Measurements from ENCODE around the gene FOXP1.

The FOXP1 gene

GRCh38 chr3:71035314-71035713, 548.2 kb downstream of the FOXP1 start:
- in situ Hi-C loops (cut with HindIII; ENCODE audit: low pct_unique_long_range_greater_than_20kb, low sequenced_read_pairs): no loop called here
- no peak for TF ChIP-seq JUND (IDR thresholded peaks at IDR 0.05; ENCODE audit: low read depth)
- DNase-seq (ENCODE audit: low read depth in 1 of 2, low spot score in 1 of 2): no peak

GRCh38 chr3:71033681-71034220, 549.8 kb downstream of the FOXP1 start:
- no peak for DNase-seq (ENCODE audit: low read depth in 1 of 2, low spot score in 1 of 2)
- in situ Hi-C loops (cut with HindIII; ENCODE audit: low pct_unique_long_range_greater_than_20kb, low sequenced_read_pairs): no loop called here
- no peak for TF ChIP-seq JUND (IDR thresholded peaks at IDR 0.05; ENCODE audit: low read depth)

DNA sequence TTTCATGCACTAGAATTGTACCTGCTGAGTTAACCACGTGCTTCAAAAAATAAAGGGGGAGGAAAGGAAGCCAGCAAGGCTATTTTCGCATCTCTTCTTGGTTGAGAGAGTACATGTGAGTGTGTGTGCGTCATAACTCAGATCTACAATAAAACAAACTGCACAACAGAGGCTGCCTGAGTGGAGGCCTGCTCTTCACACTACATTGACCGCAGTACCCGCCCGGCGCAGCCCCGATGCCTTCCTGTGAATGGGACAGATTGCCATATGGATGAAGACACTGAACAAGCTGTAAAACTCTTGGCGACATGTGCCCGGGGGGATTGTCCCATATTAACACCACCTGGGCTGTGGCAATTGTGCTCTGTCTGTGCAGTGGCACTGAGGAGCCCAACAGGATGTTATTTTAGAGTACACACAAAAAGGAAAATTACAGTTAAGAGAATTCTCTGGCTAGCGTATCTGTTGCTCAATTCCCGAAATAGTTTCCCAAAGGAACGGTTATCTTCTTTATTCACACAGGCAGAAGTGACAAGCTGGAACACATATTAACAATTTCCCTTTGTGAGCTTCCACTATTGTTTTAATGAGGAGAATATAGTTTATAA, 551.5 kb downstream of the FOXP1 start:
- TF ChIP-seq JUND (IDR thresholded peaks at IDR 0.05; ENCODE audit: low read depth): no peak
- in situ Hi-C loops (cut with HindIII; ENCODE audit: low pct_unique_long_range_greater_than_20kb, low sequenced_read_pairs): no loop called here
- no peak for DNase-seq (ENCODE audit: low read depth in 1 of 2, low spot score in 1 of 2)

DNA sequence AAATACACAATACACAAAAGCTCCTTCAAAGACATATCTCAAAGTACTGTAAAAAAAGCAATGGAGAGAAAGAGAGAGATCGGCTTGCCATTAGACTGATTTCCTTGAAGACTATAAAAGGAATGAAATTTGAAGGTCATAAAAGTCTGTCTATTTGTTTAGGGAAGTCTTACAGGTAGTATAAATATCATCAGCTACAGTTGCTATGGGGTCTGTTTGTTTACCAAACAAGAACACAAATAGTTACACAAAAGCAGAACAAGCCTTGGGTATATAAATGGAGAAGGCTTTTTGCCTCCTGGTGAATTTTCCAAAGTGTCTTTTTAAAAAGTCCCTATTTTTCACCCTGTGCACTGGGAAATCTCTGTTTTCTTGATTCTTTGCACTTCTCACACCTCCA, 552.3 kb downstream of the FOXP1 start:
- no peak for TF ChIP-seq JUND (IDR thresholded peaks at IDR 0.05; ENCODE audit: low read depth)
- DNase-seq (ENCODE audit: low read depth in 1 of 2, low spot score in 1 of 2): peak in 1 of 2 experiments; percentile 35
- in situ Hi-C loops (cut with HindIII; ENCODE audit: low pct_unique_long_range_greater_than_20kb, low sequenced_read_pairs): no loop called here

DNA sequence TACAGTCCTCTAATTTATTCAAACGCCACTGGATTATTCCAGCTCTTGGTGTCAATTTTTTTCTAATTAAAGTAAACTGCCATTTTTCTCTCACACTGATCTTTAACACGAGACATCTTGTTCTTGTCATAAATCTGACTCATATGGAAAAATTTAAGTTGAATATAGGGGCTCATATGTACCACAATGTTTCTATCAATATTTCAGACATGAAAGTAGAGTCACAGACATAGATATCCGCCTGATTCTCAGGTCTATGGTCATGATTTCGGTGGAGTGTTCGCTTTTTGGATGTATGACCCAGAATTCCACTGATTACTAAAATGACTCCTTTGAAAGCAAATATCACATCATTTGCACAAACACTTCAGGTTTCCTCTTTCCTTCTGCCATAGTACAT, 552.8 kb downstream of the FOXP1 start:
- no peak for DNase-seq (ENCODE audit: low read depth in 1 of 2, low spot score in 1 of 2)
- no peak for TF ChIP-seq JUND (IDR thresholded peaks at IDR 0.05; ENCODE audit: low read depth)
- in situ Hi-C loops (cut with HindIII; ENCODE audit: low pct_unique_long_range_greater_than_20kb, low sequenced_read_pairs): no loop called here

DNA sequence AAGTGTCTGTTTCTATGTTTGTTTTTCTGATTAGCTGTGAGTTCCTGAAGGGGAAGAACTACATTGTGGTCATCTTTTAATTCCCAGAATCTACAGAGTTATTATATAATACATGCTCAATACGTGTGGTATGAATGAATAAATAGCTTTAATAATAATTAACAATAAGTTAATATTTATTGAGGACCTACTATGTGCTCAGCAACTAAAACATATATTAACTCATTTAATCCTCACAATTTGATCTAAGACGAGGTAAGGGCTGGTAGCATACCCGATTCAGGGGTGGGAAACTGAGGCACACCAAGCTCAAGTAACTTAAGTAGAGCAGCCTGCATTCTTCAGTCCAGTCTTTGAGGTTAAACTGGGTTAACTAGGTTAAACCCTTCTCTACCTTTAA, 553.8 kb downstream of the FOXP1 start:
- no peak for TF ChIP-seq JUND (IDR thresholded peaks at IDR 0.05; ENCODE audit: low read depth)
- DNase-seq (ENCODE audit: low read depth in 1 of 2, low spot score in 1 of 2): no peak
- in situ Hi-C loops (cut with HindIII; ENCODE audit: low pct_unique_long_range_greater_than_20kb, low sequenced_read_pairs): no loop called here

DNA sequence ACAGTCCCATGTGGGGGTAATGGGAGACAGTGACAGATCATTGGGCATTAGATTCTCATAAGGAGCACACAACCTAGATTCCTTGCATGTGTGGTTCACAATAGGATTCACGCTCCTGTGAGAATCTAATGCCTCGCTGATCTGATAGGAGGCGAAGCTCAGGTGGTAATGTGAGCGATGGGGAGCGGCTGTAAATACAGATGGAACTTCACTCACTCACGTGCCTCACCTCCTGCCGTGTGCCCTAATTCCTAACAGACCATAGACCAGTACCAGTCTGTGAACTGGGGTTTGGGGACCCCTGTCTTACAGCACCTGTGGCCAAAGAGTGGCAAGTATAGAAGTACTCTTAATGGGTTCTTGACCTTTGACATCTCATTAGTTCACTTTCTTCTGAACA, 554.7 kb downstream of the FOXP1 start:
- DNase-seq (ENCODE audit: low read depth in 1 of 2, low spot score in 1 of 2): no peak
- no peak for TF ChIP-seq JUND (IDR thresholded peaks at IDR 0.05; ENCODE audit: low read depth)
- in situ Hi-C loops (cut with HindIII; ENCODE audit: low pct_unique_long_range_greater_than_20kb, low sequenced_read_pairs): no loop called here

- DNase-seq (ENCODE audit: low read depth in 1 of 2, low spot score in 1 of 2): no peak
- in situ Hi-C loops (cut with HindIII; ENCODE audit: low pct_unique_long_range_greater_than_20kb, low sequenced_read_pairs): no loop called here
- TF ChIP-seq JUND (IDR thresholded peaks at IDR 0.05; ENCODE audit: low read depth): no peak
Measured at GRCh38 chr3:71028184-71028583, 555.3 kb downstream of the FOXP1 start.

DNA sequence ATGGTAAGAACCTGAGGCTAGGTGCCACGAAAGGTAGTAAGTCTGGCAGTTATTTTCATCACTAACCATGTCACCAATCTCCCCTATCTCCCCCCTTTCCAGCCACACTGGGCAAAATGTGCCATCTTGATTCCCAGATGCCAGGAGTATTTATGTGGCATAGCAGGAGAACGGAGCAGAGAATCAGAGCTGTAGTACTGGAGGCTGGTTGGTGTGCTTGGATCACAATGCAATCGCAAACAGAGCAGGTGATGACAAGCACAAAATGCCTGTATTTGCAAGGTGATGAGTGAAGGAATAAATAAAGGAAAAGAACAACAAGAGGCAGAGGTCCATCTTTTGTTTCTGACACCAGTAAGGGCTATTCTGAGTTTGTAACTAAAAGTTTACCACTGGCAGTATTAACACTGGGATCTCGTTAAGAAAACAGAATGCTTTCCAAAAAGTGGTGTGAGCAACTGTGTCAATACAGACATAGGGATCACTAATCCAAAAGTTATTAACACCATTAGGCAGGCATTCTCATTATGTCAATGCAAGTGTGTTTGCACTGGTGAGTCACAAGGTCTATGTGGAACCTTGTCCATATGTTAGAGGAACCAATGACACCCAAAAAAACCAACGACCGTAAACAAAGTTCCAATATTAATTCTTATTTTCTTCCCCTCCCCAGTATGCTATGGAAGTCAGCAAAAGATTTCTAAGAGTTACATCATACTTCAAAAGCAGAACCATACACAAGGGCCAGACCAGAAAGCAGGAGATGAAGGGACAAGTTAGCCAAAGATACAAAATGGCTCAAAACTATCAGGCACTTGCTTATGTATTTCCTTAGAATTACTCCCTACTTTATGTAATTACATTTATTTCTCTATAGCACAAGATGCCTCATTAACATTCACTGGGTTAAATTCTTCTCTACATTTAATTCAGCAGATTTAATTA, 556.6 kb downstream of the FOXP1 start:
- in situ Hi-C loops (cut with HindIII; ENCODE audit: low pct_unique_long_range_greater_than_20kb, low sequenced_read_pairs): no loop called here
- peak in 1 of 2 experiments; percentile 47 for DNase-seq (ENCODE audit: low read depth in 1 of 2, low spot score in 1 of 2)

DNA sequence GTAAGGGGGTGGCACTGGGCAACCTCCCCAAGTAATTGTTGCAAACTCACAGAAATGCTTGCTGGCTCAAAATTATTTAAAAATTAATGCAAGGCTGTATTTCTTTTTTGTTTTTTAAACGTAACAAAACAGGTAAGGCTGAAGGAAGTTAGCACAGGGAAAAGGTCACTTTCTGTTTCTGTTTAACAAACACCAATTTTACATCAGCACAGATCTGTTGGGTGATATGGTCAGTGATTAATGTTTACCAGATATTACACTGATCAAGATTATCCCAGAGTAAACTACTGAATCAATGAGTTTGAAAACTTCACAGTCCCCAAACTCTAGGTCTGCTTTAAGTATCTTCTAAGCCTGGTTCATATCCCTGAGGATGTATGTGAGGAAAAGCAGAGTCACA, 558.0 kb downstream of the FOXP1 start:
- in situ Hi-C loops (cut with HindIII; ENCODE audit: low pct_unique_long_range_greater_than_20kb, low sequenced_read_pairs): no loop called here
- TF ChIP-seq JUND (IDR thresholded peaks at IDR 0.05; ENCODE audit: low read depth): no peak; the same call in 1 of the 2 replicates
- no peak for DNase-seq (ENCODE audit: low read depth in 1 of 2, low spot score in 1 of 2)

More for the DNA sequence above, 556.6 kb downstream of the FOXP1 start:
- no peak for TF ChIP-seq JUND (IDR thresholded peaks at IDR 0.05; ENCODE audit: low read depth)

DNA sequence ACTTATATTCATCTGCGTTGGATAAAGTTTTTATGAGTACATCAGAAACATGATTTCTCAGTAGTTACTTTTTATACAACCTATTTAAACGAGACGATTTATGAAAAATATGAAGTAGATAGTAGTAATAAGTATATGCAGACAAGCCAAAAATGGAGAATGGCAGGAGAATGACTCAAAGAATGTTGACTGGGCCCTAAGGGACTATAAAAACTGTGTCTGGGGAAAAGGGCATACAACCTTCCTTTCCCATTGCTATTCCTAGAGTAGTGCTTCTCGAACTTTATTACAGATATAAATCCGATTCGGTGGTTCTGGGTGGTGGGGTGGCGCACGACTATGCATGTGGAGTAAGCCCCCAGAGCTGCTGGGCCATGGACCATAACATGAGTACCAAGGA, 558.5 kb downstream of the FOXP1 start:
- no peak for DNase-seq (ENCODE audit: low read depth in 1 of 2, low spot score in 1 of 2)
- TF ChIP-seq JUND (IDR thresholded peaks at IDR 0.05; ENCODE audit: low read depth): no peak
- in situ Hi-C loops (cut with HindIII; ENCODE audit: low pct_unique_long_range_greater_than_20kb, low sequenced_read_pairs): no loop called here

DNA sequence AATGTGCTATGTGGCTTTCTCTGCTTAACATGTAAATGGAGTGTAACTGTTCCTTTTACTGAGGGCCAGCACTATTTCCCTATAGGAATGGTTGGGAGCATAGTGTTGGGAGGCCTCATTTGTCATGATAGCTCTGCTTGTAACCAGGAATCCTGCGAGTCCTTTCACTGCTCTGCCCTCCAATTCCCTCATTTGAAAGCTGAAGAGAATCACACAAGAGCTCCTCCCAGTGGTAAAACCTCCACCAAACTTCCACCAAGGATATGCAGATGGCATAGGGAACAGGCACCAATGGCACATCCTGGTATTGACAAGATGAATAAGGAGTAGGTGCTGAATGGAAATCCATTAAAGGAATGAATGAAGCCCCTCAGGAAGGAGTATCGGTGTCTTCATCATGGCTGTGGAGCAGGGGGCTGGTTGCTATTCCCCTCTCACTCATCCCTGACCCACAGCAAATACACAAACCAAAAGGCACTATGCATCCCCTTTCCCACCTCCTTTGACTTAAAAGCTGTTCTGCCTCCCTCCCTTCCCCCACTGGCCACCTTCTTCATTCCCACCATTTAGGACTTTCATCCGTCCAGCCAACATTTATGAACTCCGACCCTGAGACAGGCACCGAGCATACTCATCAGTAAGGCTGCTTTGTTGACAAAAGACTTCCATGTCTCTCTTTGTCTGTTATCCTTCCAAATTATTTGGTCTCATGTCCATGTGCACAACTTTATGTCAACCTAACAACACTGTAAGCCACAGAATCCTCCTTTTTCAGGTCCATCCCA, 560.8 kb downstream of the FOXP1 start:
- no peak for TF ChIP-seq JUND (IDR thresholded peaks at IDR 0.05; ENCODE audit: low read depth)
- in situ Hi-C loops (cut with HindIII; ENCODE audit: low pct_unique_long_range_greater_than_20kb, low sequenced_read_pairs): no loop called here
- DNase-seq (ENCODE audit: low read depth in 1 of 2, low spot score in 1 of 2): peak in 1 of 2 experiments; percentile 67
